GM18502 (cell line): Measurements from ENCODE around the gene IFNAR2.
"Not testable (repeated sequence)": the region's sequence is repeated elsewhere in the genome, so short reads cannot be mapped to it uniquely, and the experiment has no call there.

Experiments
- ATAC-seq: cut with Tn5 transposase; IDR thresholded peaks from one replicate; pipeline ENCODE4 v1.9.1; 2021; ENCODE audit warnings: mild to moderate bottlenecking; ENCODE audit not compliant: unreplicated experiment, poor library complexity

IFNAR2 gene

DNA sequence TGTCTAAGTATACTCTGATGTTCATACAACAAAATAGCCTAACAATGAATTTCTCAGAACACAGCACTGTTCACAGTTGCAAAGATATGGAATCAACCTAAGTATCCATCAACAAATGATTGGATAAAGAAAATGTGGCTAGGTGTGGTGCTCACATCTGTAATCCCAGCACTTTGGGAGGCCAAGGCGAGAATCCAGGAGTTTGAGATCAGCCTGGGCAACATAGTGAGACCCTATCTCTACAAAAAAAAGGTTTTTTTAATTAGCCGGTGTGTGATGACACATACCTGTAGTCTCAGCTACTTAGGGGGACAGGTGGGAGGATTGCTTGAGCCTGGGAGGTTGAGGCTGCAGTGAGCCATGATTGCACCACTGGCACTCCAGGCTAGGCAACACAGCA is 10.7 kb downstream of the IFNAR2 start:
- no peak for ATAC-seq

GRCh38 chr21:33241846-33242245 is 12.1 kb downstream of the IFNAR2 start:
- ATAC-seq = no peak

GRCh38 chr21:33242846-33243245 is 13.1 kb downstream of the IFNAR2 start:
- not testable (repeated sequence) for ATAC-seq

- no peak for ATAC-seq
Measured at GRCh38 chr21:33244082-33244778, 14.5 kb downstream of the IFNAR2 start.

- ATAC-seq = no peak
Measured at GRCh38 chr21:33244779-33245105, 15.0 kb downstream of the IFNAR2 start.

DNA sequence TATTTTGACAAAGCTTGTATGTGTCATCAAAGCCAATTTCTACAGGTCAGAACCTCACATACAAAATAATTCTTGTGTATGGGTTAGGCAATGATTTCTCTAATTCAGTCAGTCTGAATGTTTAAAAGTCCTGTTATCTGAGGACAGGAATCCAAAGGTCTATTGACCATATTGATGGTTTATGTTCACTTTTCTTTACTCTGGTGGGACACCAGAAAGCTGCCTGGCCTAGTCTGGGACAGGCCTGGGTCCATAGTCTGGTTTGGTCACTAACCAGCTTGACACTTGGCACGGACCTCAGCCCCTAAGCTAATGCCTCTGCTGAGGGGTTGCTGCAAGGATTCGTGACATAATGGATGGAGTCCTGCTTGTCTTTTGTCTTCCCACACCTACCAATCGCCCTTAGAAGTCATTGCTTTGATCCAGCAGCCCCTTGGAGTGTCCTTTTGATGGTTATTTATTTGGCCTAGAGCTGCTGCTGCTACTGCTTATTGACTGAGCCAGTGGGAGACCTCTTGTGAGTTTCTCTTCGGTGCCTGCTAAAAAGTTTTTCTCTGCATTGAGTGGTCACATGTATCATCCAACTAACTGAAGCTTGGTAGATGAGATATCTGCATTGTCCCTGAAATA is 15.7 kb downstream of the IFNAR2 start:
- no peak for ATAC-seq

DNA sequence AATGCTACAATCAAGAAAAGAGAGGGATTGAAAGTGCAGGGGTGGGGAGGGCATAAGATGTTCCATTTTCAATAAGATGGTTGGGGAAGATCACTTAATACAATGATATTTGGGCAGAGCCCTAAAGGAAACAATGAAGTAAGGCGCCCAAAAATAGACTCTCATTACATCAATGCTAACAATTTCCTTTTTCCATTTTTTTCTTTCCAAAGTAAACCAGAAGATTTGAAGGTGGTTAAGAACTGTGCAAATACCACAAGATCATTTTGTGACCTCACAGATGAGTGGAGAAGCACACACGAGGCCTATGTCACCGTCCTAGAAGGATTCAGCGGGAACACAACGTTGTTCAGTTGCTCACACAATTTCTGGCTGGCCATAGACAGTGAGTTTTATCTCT is 16.8 kb downstream of the IFNAR2 start:
- no peak for ATAC-seq

DNA sequence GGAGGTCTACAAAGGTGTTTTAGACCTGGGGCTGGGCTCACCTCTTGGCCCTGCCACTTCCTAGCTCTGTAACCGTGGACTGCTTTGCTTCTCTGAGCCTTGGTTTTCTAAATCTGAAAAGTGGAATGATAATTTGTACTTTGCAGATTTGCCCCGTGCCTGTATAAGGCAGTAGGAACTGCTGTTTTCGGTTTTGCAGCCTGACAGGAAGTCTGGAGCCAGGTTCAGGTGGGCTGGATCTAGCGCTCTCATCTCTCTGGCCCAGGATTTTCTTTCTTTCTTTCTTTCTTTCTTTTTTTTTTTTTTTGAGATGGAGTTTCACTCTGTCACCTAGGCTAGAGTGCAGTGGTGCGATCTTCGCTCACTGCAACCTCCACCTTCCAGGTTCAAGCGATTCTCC is 17.2 kb downstream of the IFNAR2 start:
- no peak for ATAC-seq

GRCh38 chr21:33247599-33247998 is 17.9 kb downstream of the IFNAR2 start:
- ATAC-seq = no peak

DNA sequence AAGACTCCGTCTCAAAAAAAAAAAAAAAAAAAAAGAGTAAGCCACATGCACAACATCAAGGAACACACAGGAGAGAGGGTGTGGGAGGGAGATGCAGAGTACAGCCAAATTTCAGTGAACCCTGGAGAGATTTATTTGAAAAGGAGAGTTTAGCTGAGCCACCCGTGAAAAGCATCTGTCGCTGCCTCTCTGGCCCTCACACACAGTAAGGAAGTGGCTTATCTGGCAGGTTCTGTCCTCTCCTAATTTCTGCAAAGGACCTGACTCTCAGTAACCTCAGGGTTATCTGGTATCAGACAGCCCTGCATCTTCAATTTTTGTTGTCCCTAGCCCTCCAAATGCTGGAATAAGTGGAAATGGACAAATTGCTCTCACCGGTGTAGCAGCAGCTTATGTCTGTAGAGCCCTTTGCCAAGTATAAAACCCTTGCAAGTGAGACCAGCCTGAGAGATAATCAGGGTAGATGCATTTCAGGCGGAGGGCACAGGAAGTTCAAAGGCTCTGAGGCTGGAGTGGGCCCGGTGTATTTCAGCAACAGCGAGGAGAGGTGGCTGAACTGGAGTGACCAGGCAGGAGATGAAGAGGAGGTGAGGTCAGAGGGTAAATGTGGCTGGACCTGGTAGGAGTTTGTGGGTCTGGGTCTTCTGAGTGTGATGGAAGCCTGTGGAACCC is 19.7 kb downstream of the IFNAR2 start:
- ATAC-seq = no peak

- no peak for ATAC-seq
Measured at GRCh38 chr21:33251119-33251518, 21.4 kb downstream of the IFNAR2 start.

DNA sequence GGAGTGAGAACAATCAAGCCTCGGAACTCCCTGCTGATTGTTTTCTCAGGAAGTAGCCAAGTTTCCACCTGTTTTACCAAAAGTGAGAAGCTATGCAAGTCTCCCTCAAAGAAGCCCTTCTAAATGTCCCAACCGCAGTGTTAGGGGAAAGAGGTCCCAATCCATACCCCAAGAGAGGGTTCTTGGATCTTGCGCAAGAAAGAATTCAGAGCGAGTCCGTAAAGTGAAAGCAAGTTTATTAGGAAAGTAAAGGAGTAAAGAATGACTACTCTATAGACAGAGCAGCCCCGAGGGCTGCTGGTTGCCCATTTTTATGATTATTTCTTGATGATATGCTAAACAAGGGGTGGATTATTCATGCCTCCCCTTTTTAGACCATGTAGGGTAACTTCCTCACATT is 23.6 kb downstream of the IFNAR2 start:
- not testable (repeated sequence) for ATAC-seq

- ATAC-seq = no peak
Measured at GRCh38 chr21:33254766-33255165, 25.0 kb downstream of the IFNAR2 start.

GRCh38 chr21:33255404-33255803 is 25.7 kb downstream of the IFNAR2 start:
- no peak for ATAC-seq

- ATAC-seq = no peak
Measured at GRCh38 chr21:33256019-33256418, 26.3 kb downstream of the IFNAR2 start.

GRCh38 chr21:33257094-33257803 is 27.5 kb downstream of the IFNAR2 start:
- ATAC-seq = no peak

GRCh38 chr21:33258475-33258874 is 28.7 kb downstream of the IFNAR2 start:
- no peak for ATAC-seq

- no peak for ATAC-seq
Measured at GRCh38 chr21:33259428-33259827, 29.7 kb downstream of the IFNAR2 start.

- ATAC-seq = no peak
Measured at GRCh38 chr21:33259995-33260394, 30.3 kb downstream of the IFNAR2 start.

GRCh38 chr21:33261635-33262034 is 31.9 kb downstream of the IFNAR2 start:
- no peak for ATAC-seq

- no peak for ATAC-seq
Measured at GRCh38 chr21:33262921-33263320, 33.2 kb downstream of the IFNAR2 start.
